ENCODE data around the gene CA10. TPM values are rescaled to one million over a fixed set of nuclear protein-coding genes. Genes with fewer than 3 reads are reported as not detected.

The CA10 gene
- total and polyA plus RNA-seq, 2 experiments from 2014 or later = 0.92 to 1.5 TPM

- DNase-seq (ENCODE audit: low spot score) (no peak), ATAC-seq (no peak)
- Histone ChIP-seq H3K27me3 (ENCODE audit: insufficient read depth) (no peaks in the 10 kb centered on the region), H2AFZ (no peak overlapping the region), H3K27ac (ENCODE audit: low read depth) (no peak overlapping the region), H3K9me2 (ENCODE audit: insufficient read depth) (no peaks in the 10 kb centered on the region), H3K4me2 (no peak overlapping the region), H4K20me1 (replicated peaks; ENCODE audit: insufficient read depth) (no peaks in the 10 kb centered on the region), H3K79me2 (replicated peaks; ENCODE audit: insufficient read depth) (no peaks in the 10 kb centered on the region), H3K4me3 (no peak overlapping the region), H3K4me1 (ENCODE audit: insufficient read depth) (no peaks in the 10 kb centered on the region), H3K36me3 (ENCODE audit: insufficient read depth) (no peaks in the 10 kb centered on the region), H3F3A (replicated peaks; ENCODE audit: low read depth) (no peaks in the 10 kb centered on the region)
- Mint-ChIP-seq H3K4me3 (no peak overlapping the region), H3K36me3 (ENCODE audit: low read depth) (no peaks in the 10 kb centered on the region), H3K4me1 (no peaks in the 10 kb centered on the region), H3K27ac (no peak overlapping the region), H3K27me3 (ENCODE audit: insufficient read depth, low read depth, poor library complexity) (peaks cover 3% of the 10 kb centered on the region), H3K9me3 (no peaks in the 10 kb centered on the region)
- TF ChIP-seq POLR2AphosphoS5 (IDR thresholded peaks at IDR 0.05; ENCODE audit: low read depth) (no peak), JUNB (IDR thresholded peaks at IDR 0.05; ENCODE audit: unreplicated experiment) (no peak), ZNF114 (CRISPR knock-in tag; IDR thresholded peaks at IDR 0.05) (no peak), EZH2phosphoT487 (IDR thresholded peaks at IDR 0.05; ENCODE audit: unreplicated experiment) (no peak), REST (IDR thresholded peaks at IDR 0.05; ENCODE audit: unreplicated experiment) (no peak), CTCF (conservative IDR thresholded peaks at IDR 0.05; ENCODE audit: low read depth in 2 of 2) (no peak), EZH2 (IDR thresholded peaks at IDR 0.05; ENCODE audit: low read depth, unreplicated experiment) (no peak), ETS1 (IDR thresholded peaks at IDR 0.05) (no peak), STAT1 (IDR thresholded peaks at IDR 0.05; ENCODE audit: unreplicated experiment) (no peak), ZNF331 (CRISPR knock-in tag; IDR thresholded peaks at IDR 0.05; ENCODE audit: low read depth) (no peak), CREB1 (CRISPR knock-in tag; IDR thresholded peaks at IDR 0.05; ENCODE audit: low read depth) (no peak), NANOG (IDR thresholded peaks at IDR 0.05; ENCODE audit: borderline replicate concordance) (no peak), ZNF462 (CRISPR knock-in tag; IDR thresholded peaks at IDR 0.05) (no peak)
These were observed 358.5 kb downstream of the CA10 start for GRCh38 chr17:51799981-51800380.

Data from GM23338 (cell line).